NOMO-1 treated with DMSO at 0.1 percent for 48 hours (cell line): ENCODE data around the gene SLC4A5.
A peak's percentile ranks its signal among the peaks of the same experiment; 100 is the strongest.
"Not testable (repeated sequence)": the region's sequence is repeated elsewhere in the genome, so short reads cannot be mapped to it uniquely, and the experiment has no call there.

Experiments
- DNase-seq: peaks from one replicate; lab custom pipeline; 2025; ENCODE audit not compliant: unreplicated experiment; lab: John Stamatoyannopoulos, UW

SLC4A5 gene

DNA sequence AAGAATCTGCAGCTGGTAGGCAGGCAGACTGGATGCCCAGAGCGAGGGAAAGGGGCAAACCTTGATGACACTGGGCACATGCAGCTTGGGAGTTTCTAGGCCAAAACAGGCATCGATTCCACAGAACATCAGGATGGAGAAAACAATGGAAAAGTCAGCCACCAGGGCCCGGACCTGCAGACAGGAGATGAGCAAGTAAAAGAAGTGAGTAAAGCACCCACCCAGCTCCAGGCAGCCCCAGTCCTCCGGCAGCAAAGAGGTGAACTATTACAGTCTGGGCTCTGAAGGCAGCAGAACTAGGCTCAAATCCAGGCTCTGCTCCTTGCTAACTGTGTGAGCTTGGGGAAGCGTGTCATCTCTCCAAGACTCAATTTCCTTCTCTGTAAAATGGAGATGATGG lies 108.2 kb downstream of the SLC4A5 start:
- no peak for DNase-seq

GRCh38 chr2:74233648-74234047 lies 109.6 kb downstream of the SLC4A5 start:
- DNase-seq, result no peak

DNA sequence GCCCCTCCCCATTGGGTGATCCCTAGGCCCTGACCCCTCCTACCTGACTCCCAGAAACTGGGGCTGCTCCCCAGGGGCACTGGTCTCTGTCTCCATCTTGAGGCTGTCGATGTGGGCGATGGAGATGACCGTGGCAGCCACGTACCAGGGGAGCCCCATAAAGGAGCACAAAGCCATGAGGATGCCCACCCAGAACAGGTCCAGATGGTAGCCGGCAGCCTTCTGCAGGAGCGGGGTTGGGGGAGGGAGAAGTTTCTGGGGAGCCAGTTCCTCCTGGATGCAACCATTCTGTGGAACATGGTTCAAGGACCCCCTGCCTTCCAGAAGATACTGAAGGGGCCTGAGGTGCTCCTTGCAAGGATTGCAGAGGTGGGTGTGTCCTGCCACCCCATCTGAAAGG lies 110.8 kb downstream of the SLC4A5 start:
- no peak for DNase-seq

DNA sequence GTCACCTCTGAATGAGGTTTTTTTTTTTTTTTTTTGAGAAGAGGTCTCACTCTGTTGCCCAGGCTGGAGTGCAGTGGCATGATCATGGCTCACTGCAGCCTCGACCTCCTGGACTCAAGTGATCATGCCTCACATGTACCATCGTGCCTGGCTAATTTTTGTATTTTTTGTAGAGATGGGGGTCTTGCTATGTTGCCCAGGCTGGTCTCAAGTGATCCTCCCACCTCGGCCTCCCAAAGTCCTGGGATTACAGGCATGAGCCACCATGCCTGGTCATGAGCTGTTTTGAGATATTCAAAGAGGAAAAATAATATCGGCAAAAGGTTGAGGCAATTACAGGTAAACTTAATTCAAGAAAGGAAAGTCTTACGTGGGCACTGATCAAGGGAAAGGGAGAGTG lies 113.4 kb downstream of the SLC4A5 start:
- DNase-seq, result not testable (repeated sequence)

DNA sequence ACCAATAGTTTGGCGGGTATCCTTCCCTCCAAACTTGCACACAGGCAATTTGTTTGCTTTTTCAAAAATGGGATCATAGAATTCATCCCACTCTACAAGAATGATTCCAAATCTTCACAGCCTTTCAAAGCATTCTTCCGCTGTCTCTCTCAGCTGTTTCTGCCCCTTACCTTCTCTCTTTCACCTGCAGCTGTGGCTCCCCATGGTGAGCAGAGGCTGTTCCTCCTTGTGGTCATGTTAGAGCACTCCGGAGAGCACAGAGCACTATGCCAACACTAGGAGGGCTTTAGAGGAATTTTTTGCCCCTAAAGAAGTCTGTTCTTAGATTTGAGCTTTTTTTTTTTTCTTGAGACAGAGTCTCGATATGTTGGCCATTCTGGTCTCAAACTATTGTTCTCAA lies 114.4 kb downstream of the SLC4A5 start:
- no peak for DNase-seq

DNA sequence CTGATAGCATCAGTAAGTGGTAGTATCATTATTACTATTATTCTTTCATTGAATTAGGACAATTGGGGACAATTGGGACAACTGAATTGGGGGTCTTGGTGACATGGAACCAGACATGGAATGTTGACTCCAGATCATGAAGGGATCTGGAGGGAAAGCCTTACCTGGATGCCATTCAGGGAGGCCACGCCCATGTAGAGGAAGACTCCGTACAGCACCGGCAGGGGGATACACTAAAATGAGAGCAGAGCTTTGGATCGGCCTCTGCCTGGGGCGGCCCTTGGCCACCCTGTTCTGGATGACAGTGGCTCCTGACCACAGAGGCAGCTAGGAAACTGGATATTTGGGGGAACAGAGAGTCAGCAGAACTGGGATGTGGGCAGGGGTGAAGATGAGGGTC lies 115.6 kb downstream of the SLC4A5 start:
- no peak for DNase-seq

GRCh38 chr2:74226648-74227213 lies 116.5 kb downstream of the SLC4A5 start:
- no peak for DNase-seq

- DNase-seq, result no peak
Observed at GRCh38 chr2:74225698-74226459, 117.3 kb downstream of the SLC4A5 start.

DNA sequence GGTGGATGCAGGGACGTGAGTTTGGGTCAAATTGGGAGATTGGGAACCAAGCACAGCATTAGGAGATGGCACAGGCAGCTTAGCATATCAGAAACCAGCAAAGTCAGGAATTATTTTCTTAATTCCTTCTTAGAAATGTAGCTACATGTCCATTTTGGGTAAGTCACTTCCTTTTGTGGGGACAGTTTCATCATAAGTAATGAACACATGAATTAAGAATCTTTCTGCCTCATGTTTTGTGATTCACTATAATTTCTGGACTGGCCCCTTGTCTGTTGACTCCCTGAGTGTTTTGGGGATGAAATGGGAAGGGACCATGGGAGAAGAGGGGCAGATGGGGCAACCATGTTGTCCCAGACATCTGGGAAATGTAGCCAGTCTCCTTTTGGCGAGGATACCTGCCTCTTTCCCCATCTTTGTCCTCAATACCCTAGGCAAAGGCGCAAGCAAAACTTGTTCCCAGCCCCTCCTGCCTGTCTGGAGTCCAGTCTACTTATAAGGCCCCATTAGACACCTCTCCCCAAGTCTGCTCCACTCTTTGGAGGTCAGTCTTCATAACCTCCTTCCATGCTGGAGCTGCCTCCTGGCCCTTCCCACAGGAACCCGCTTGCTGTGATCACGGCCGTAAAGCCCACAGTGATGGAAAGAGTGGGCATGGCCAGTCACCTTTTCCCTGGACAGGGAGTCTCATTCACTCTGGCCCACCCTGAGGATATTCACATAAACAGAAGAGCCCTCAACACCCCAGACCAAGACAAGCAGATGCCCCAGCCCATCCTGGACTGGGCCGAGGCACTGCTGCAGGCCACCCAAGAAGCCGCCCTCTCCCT lies 119.1 kb downstream of the SLC4A5 start:
- DNase-seq, result peak; percentile 7

DNA sequence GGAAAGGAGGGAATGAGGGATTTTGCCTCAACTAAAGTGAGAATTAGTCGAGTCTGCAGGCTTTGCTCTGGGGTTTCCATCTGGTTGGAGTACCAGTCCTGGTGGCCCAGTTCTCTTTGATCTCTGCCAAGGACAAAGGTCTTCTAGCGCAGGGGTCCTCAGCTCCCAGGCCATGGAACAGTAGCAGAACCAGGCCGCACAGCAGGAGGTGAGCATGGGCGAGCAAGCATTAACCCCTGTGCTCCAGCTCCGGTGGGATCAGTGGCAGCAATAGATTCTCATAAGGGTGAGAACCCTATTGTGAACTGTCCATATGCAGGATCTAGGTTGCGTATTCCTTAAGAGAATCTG lies 120.9 kb downstream of the SLC4A5 start:
- no peak for DNase-seq

DNA sequence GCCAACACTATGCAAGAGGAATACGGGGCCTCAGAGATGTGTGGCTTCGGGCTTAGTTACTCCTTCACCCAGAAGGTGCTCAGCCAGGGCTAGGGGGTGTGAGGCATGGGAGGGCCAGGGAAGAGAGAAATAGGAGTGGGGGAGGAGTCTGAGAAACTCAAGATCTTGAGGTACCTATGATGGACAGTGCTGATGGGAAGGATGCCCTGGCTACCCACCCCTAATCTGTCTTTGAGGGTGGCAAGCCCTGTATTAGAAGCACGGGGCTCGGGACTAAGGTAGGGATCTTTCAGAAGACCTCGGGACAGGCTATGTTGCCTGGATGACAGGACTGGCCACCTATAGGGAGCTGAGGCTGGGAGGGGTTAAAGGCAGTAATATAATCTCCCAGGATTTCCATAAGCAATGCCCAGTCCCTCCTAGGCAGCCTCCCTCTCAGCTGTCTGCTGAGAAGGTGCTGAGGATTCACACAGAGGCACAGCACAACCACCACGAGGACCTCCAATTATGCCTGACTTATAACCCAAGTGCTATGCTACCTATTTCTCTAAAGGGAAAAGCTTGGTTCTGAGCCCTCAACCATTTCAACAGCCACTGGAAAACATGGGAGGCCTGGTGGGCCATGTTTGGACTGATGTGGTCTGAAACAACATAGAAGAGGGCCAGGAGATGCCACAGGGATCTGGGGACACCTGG lies 121.5 kb downstream of the SLC4A5 start:
- no peak for DNase-seq

DNA sequence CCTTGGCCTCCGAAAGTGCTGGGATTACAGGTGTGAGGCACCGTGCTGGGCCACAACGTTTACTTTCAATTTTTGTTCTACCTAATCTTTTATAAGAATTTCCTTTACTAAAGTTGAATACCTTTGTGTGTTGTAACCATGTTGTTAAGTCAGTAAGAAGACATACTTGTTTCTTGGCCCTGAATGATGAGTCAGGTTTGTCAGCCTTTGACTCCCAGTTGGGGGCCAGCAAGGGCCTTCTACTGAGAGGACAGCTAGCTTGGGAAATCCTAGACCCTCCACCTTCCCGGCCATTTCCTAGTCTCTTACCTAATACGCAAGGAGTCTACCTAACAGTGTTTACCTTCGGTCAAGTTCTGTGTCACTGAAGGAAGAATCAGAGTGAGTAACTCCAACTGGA lies 122.1 kb downstream of the SLC4A5 start:
- DNase-seq, result no peak

- DNase-seq, result no peak
Observed at GRCh38 chr2:74219846-74220486, 123.2 kb downstream of the SLC4A5 start.

DNA sequence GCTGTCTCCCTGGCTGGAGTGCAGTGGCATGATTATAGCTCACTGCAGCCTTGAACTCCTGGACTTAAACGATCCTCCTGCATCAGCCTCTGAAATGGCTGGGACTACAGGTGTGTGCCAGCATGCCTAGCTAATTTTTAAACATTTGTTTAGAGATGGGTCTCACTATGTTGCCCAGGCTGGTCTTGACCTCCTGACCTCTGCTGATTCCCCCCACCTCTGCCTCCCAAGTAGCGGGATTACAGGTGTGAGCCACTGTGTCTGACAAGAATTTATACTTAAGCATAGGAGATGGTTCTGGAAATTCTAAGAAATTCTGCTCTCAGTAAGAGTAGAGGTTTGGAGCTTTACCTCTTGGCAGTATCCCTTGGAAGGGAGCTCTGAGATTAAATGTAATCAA lies 126.6 kb downstream of the SLC4A5 start:
- no peak for DNase-seq

- not testable (repeated sequence) for DNase-seq
Observed at GRCh38 chr2:74215771-74216170, 127.4 kb downstream of the SLC4A5 start.

GRCh38 chr2:74212702-74213410 lies 130.4 kb downstream of the SLC4A5 start:
- no peak for DNase-seq

GRCh38 chr2:74206180-74206688 lies 137.0 kb downstream of the SLC4A5 start:
- DNase-seq, result peak; percentile 78

DNA sequence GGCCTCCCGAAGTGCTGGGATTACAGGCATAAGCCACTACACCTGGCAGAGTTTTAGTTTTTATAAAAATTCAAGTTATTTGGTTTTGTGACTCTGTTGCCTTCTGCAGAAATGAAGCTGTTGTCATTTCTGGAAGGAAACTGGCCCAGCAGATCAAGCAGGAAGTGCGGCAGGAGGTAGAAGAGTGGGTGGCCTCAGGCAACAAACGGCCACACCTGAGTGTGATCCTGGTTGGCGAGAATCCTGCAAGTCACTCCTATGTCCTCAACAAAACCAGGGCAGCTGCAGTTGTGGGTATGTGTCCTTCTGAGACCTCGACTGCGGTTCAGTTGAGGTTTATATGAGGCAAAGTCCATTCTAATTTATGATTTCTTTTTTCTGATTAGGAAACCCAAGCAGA lies 137.6 kb downstream of the SLC4A5 start:
- peak; percentile 31 for DNase-seq

GRCh38 chr2:74205113-74205512 lies 138.1 kb downstream of the SLC4A5 start:
- DNase-seq, result no peak

- no peak for DNase-seq
Observed at GRCh38 chr2:74204436-74204835, 138.8 kb downstream of the SLC4A5 start.
